SK-N-SH treated with all-trans-retinoic acid at 6 μM for 48 hours (cell line): ENCODE measurements around the gene ATXN10.
"Not testable (repeated sequence)": the region's sequence is repeated elsewhere in the genome, so short reads cannot be mapped to it uniquely, and the experiment has no call there.

ENCODE experiments used
- ATAC-seq: fragments of 200-7000 bp; cut with Tn5 transposase; 3 replicates; pipeline ENCODE4 v1.9.1; 2020; ENCODE audit warnings: mild to moderate bottlenecking, moderate library complexity
- ARNTL ChIP-seq: fragments of 450-650 bp; formaldehyde crosslinking; IDR thresholded peaks from 2 replicates; pipeline ENCODE4 v1.5.0; 2020; ENCODE audit warnings: low read depth, mild to moderate bottlenecking, moderate library complexity, borderline replicate concordance
- BACH2 ChIP-seq: fragments of 250-450 bp; sonication (Bioruptor Pico); IDR thresholded peaks from 2 replicates; pipeline ENCODE4 v1.9.0; 2021; ENCODE audit warnings: mild to moderate bottlenecking, borderline replicate concordance
- CSDC2 ChIP-seq: fragments of 250-450 bp; sonication (Bioruptor Pico); IDR thresholded peaks from 2 replicates; pipeline ENCODE4 v1.5.0; 2020; ENCODE audit warnings: mild to moderate bottlenecking, moderate library complexity
- ESRRG ChIP-seq: fragments of 250-450 bp; sonication (Bioruptor Pico); IDR thresholded peaks from 2 replicates; pipeline ENCODE4 v1.6.1; 2021; ENCODE audit warnings: mild to moderate bottlenecking
- GLIS3 ChIP-seq: fragments of 250-450 bp; sonication (Bioruptor Pico); IDR thresholded peaks from 2 replicates; pipeline ENCODE4 v1.5.0; 2020; ENCODE audit warnings: mild to moderate bottlenecking, moderate library complexity
- ISL1 ChIP-seq: fragments of 250-450 bp; sonication (Bioruptor Pico); IDR thresholded peaks from 2 replicates; pipeline ENCODE4 v2.1.2; 2022; ENCODE audit warnings: mild to moderate bottlenecking, moderate library complexity
- OSR1 ChIP-seq: fragments of 250-450 bp; sonication (Bioruptor Pico); IDR thresholded peaks from 2 replicates; pipeline ENCODE4 v1.8.0; 2022; ENCODE audit warnings: moderate library complexity, mild to moderate bottlenecking, inconsistent platforms
- PPARA ChIP-seq: fragments of 250-450 bp; sonication (Bioruptor Pico); IDR thresholded peaks from 2 replicates; pipeline ENCODE4 v1.5.0; 2020; ENCODE audit warnings: mild to moderate bottlenecking, borderline replicate concordance
- RARB ChIP-seq: fragments of 250-450 bp; sonication (Bioruptor Pico); IDR thresholded peaks from 2 replicates; pipeline ENCODE4 v1.8.0; 2021; ENCODE audit warnings: mild to moderate bottlenecking, moderate library complexity
- SNAI2 ChIP-seq: fragments of 250-450 bp; sonication (Bioruptor Pico); IDR thresholded peaks from 2 replicates; pipeline ENCODE4 v1.5.0; 2020; ENCODE audit warnings: mild to moderate bottlenecking, moderate library complexity
- TCF4 ChIP-seq: fragments of 250-450 bp; sonication (Bioruptor Pico); IDR thresholded peaks from 2 replicates; pipeline ENCODE4 v1.8.0; 2021; ENCODE audit warnings: mild to moderate bottlenecking, moderate library complexity, borderline replicate concordance
- TOX ChIP-seq: fragments of 250-450 bp; sonication (Bioruptor Pico); IDR thresholded peaks from 2 replicates; pipeline ENCODE4 v1.8.0; 2021; ENCODE audit warnings: mild to moderate bottlenecking, moderate library complexity, borderline replicate concordance
- ZC3H10 ChIP-seq: fragments of 250-450 bp; sonication (Bioruptor Pico); IDR thresholded peaks from 2 replicates; pipeline ENCODE4 v1.5.1; 2021; ENCODE audit warnings: mild to moderate bottlenecking, moderate library complexity
- ZFP3 ChIP-seq: fragments of 250-450 bp; sonication (Bioruptor Pico); IDR thresholded peaks from 2 replicates; pipeline ENCODE4 v1.5.0; 2020; ENCODE audit warnings: mild to moderate bottlenecking, moderate library complexity
- ZFP30 ChIP-seq: fragments of 450-650 bp; formaldehyde crosslinking; IDR thresholded peaks from 2 replicates; pipeline ENCODE4 v1.5.0; 2022; ENCODE audit warnings: mild to moderate bottlenecking, moderate library complexity
- ZNF565 ChIP-seq: fragments of 450-650 bp; formaldehyde crosslinking; conservative IDR thresholded peaks from 2 replicates; pipeline ENCODE4 v1.5.0; 2020; ENCODE audit warnings: low read depth, mild to moderate bottlenecking, moderate library complexity
- ZNF70 ChIP-seq: fragments of 450-650 bp; formaldehyde crosslinking; IDR thresholded peaks from 2 replicates; pipeline ENCODE4 v1.5.0; 2020; ENCODE audit warnings: mild to moderate bottlenecking, moderate library complexity
- ZNF8 ChIP-seq: fragments of 450-650 bp; formaldehyde crosslinking; IDR thresholded peaks from 2 replicates; pipeline ENCODE4 v1.5.0; 2020; ENCODE audit warnings: mild to moderate bottlenecking, moderate library complexity
- TF ChIP-seq, protein P1 (sequence below): fragments of 250-450 bp; sonication (Bioruptor Pico); IDR thresholded peaks from 2 replicates; pipeline ENCODE4 v1.5.1; 2021; ENCODE audit warnings: mild to moderate bottlenecking, moderate library complexity
- TF ChIP-seq, protein P2 (sequence below): fragments of 250-450 bp; sonication (Bioruptor Pico); IDR thresholded peaks from 2 replicates; pipeline ENCODE4 v1.8.0; 2021; ENCODE audit warnings: low read depth, mild to moderate bottlenecking, moderate library complexity, borderline replicate concordance
- TF ChIP-seq, protein P3 (sequence below): fragments of 250-450 bp; sonication (Bioruptor Pico); IDR thresholded peaks from 2 replicates; pipeline ENCODE4 v1.5.1; 2020; ENCODE audit warnings: low read depth, mild to moderate bottlenecking, moderate library complexity
- TF ChIP-seq, protein P4 (sequence below): fragments of 250-450 bp; sonication (Bioruptor Pico); IDR thresholded peaks from 2 replicates; pipeline ENCODE4 v1.8.0; 2020; ENCODE audit warnings: mild to moderate bottlenecking, moderate library complexity, borderline replicate concordance

ATXN10 gene

DNA sequence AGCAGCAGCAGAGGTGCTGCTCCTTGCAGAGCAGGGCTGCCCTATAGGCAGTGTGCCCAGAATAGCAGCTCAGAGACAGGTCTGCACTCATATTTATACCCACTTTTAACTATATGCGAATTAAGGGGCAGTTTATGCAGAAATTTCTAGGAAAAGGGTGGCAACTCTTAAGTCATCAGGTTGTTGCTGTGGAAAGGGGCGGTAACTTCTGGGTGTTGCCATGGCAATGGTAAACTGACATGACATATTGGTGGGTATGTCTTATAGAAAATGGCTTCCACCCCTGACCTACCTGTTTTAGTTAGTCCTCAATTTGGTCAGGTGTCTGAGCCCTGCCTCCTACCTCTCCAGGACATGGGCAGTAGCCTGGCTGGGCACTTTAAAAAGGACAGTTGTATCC is 122.3 kb downstream of the ATXN10 start:
- no peak for ATAC-seq
- no peak for TF ChIP-seq ZFP3 (CRISPR knock-in tag)
- TF ChIP-seq RARB (CRISPR knock-in tag): no peak
- no peak for TF ChIP-seq ZNF70
- no peak for TF ChIP-seq ISL1 (CRISPR knock-in tag)
- TF ChIP-seq PPARA: no peak
- no peak for TF ChIP-seq ESRRG (CRISPR knock-in tag)
- TF ChIP-seq GLIS3 (CRISPR knock-in tag): no peak
- no peak for TF ChIP-seq ZC3H10 (CRISPR knock-in tag)
- TF ChIP-seq ZNF8: no peak
- TF ChIP-seq TOX (CRISPR knock-in tag): no peak
- TF ChIP-seq CSDC2 (CRISPR knock-in tag): no peak
- TF ChIP-seq, protein P1, sequence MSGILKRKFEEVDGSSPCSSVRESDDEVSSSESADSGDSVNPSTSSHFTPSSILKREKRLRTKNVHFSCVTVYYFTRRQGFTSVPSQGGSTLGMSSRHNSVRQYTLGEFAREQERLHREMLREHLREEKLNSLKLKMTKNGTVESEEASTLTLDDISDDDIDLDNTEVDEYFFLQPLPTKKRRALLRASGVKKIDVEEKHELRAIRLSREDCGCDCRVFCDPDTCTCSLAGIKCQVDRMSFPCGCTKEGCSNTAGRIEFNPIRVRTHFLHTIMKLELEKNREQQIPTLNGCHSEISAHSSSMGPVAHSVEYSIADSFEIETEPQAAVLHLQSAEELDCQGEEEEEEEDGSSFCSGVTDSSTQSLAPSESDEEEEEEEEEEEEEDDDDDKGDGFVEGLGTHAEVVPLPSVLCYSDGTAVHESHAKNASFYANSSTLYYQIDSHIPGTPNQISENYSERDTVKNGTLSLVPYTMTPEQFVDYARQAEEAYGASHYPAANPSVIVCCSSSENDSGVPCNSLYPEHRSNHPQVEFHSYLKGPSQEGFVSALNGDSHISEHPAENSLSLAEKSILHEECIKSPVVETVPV (CRISPR knock-in tag): no peak
- TF ChIP-seq, protein P2, sequence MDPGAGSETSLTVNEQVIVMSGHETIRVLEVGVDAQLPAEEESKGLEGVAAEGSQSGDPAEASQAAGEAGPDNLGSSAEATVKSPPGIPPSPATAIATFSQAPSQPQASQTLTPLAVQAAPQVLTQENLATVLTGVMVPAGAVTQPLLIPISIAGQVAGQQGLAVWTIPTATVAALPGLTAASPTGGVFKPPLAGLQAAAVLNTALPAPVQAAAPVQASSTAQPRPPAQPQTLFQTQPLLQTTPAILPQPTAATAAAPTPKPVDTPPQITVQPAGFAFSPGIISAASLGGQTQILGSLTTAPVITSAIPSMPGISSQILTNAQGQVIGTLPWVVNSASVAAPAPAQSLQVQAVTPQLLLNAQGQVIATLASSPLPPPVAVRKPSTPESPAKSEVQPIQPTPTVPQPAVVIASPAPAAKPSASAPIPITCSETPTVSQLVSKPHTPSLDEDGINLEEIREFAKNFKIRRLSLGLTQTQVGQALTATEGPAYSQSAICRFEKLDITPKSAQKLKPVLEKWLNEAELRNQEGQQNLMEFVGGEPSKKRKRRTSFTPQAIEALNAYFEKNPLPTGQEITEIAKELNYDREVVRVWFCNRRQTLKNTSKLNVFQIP (CRISPR knock-in tag): no peak
- no peak for TF ChIP-seq ZNF565 (CRISPR knock-in tag)
- no peak for TF ChIP-seq ARNTL (CRISPR knock-in tag)
- TF ChIP-seq BACH2 (CRISPR knock-in tag): no peak

DNA sequence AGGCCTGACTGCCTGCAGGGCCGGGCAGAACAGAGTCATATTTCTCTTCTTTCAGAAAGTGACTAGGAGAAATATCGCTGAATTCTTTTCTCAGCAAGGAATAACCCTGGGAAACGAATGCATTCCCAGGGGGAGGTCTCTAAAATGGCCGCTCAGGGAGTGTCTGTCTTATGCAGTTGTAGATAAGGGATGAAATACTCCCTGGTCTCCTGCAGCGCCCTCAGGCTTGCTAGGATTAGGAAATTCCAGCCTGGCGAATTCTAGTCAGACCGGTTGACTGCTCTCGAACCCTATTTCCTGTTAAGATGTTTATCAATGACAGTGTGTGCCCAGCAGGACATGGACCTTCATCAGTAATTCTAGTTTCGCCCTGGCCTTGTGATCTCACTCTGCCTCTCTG is 124.4 kb downstream of the ATXN10 start:
- ATAC-seq: not testable (repeated sequence)

DNA sequence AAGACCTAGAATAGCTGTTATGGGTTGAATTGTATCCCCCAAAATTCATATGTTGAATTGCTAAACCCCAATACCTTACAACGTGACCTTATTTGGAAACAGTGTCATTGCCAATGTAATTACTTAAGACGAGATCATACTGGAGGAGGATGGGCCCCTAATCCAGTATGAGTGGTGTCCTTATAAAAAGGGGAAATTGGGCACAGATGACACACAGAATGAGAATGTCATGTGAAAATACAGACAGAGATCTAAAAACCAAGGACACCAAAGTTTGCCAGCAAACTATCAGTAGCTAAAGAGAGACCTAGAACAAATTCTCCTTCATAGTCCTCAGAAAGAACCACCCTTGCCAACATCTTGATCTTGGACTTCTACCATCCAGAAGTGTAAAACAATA is 127.7 kb downstream of the ATXN10 start:
- TF ChIP-seq ZFP30 (CRISPR knock-in tag) (no peak), CSDC2 (CRISPR knock-in tag) (no peak), ZNF70 (no peak), ZC3H10 (CRISPR knock-in tag) (no peak), TOX (CRISPR knock-in tag) (no peak), OSR1 (CRISPR knock-in tag) (no peak), ZNF8 (no peak), ZNF565 (CRISPR knock-in tag) (no peak), PPARA (no peak), ISL1 (CRISPR knock-in tag) (no peak), SNAI2 (CRISPR knock-in tag) (no peak), ARNTL (CRISPR knock-in tag) (no peak), GLIS3 (CRISPR knock-in tag) (no peak), BACH2 (CRISPR knock-in tag) (no peak), ESRRG (CRISPR knock-in tag) (no peak), TCF4 (CRISPR knock-in tag) (no peak)
- TF ChIP-seq, protein P3, sequence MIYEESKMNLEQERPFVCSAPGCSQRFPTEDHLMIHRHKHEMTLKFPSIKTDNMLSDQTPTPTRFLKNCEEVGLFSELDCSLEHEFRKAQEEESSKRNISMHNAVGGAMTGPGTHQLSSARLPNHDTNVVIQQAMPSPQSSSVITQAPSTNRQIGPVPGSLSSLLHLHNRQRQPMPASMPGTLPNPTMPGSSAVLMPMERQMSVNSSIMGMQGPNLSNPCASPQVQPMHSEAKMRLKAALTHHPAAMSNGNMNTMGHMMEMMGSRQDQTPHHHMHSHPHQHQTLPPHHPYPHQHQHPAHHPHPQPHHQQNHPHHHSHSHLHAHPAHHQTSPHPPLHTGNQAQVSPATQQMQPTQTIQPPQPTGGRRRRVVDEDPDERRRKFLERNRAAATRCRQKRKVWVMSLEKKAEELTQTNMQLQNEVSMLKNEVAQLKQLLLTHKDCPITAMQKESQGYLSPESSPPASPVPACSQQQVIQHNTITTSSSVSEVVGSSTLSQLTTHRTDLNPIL (CRISPR knock-in tag): no peak
- TF ChIP-seq, protein P2 (CRISPR knock-in tag): no peak
- TF ChIP-seq, protein P4, sequence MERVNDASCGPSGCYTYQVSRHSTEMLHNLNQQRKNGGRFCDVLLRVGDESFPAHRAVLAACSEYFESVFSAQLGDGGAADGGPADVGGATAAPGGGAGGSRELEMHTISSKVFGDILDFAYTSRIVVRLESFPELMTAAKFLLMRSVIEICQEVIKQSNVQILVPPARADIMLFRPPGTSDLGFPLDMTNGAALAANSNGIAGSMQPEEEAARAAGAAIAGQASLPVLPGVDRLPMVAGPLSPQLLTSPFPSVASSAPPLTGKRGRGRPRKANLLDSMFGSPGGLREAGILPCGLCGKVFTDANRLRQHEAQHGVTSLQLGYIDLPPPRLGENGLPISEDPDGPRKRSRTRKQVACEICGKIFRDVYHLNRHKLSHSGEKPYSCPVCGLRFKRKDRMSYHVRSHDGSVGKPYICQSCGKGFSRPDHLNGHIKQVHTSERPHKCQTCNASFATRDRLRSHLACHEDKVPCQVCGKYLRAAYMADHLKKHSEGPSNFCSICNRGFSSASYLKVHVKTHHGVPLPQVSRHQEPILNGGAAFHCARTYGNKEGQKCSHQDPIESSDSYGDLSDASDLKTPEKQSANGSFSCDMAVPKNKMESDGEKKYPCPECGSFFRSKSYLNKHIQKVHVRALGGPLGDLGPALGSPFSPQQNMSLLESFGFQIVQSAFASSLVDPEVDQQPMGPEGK (CRISPR knock-in tag): no peak
- ATAC-seq: no peak
